HG03097 (cell line): ENCODE measurements around the gene MTRF1.

Source experiments
- ATAC-seq: cut with Tn5 transposase; IDR thresholded peaks from one replicate; pipeline ENCODE4 v1.9.1; 2021; ENCODE audit not compliant: unreplicated experiment, low FRiP score

MTRF1 gene

DNA sequence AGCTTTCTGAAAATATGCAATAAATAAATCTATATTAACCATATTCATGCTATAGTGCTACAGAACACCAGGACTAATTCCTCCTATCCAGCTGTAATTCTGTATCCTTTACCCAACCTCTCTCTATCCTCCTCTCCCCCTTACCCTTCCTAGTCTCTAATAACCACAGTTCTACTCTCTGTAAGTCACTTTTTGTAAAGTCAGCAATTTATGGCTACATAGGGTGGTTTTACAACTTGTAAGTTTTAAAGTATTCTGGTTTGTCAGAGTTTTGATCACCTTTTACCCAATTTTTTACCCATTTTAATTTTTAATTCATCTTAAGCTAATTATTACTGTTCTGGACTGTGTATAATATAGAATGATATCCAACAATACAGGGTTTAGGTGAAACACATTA is 34.0 kb downstream of the MTRF1 start:
- no peak for ATAC-seq

DNA sequence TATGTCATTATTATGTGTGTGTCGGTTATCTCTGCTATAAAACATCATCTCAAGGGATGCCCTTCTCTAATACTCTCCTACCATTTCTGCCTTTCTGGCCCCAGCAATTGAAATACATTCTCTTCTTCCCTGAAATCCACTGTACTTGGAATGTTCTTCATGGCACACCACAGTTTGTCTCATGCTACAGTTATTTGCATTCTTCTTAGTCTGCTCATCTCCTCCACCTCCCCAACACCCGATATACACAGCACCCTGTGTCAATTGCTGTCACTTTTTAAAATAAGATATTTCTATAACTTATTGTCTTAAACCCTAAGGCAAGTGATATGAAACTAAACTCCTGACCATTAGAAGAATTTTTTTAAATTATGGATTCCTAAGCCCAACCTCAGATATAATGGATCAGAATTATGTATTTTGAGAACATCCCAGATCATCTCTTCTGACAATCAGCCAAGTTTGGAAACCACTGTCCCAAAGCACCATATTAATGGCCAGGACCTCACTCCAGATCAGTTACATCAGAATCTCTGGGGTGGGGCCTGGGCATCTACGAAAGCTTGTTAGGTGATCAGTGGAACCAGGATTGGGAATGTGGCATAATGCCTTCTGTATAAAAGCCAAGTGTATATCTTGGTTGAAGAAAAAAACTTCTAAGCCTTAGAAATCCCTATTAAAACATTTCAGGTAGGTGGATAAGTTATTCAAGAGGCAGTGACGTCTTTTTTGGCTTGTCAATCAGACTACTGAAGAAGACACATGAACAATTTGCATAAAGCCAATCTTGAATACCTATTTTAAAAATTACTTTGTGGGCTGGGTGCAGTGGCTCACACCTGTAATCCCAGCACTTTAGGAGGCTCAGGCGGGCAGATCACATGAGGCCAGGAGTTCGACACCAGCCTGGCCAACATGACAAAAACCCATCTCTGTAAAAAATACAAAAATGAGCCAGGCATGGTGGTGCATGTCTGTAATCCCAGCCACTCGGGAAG is 39.0 kb downstream of the MTRF1 start:
- no peak for ATAC-seq

DNA sequence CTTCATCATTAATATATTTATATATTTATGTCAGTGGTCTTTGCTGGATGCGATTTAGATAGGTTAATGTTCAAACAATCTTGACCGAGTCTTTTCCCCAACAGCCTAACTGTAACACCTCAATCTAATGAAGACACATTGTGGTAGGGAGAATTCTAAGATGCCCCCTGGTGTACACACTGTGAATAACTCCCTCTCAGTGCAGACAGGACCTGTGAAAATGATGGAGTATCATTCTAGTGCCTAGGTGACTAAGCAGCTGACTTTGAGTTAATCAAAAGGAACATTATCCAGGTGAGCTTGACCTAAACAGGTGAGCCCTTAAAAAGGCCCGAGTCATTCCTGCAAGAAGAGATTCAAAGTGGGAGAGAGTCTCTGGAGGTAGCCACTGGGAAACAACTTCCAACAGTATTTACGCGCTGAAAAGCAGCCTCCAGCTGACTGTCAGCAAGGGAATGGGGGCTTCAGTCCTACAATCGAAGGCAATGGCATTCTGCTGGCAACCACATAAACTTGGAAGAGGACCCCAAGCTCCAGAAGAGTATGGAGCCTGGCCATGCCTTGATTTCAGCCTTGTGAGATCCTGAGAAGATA is 41.0 kb downstream of the MTRF1 start:
- no peak for ATAC-seq

DNA sequence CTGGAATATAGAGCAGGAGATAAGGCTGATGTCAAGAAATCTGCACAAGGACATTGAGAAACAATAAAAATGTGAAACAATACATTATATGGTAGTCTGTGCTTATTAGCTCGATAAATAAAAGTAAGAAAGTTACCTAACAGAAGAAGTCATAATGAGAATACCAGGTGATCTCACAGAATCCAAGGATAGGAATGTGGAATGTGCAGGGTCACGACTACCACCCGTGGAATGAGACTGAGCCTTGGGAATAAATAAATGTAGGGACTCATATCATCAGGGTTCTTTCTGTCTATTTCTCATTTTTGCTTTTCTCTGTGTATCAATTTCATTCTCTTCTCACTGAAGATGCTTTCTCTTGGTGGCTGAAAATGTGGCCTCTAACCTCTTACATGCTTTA is 43.0 kb downstream of the MTRF1 start:
- no peak for ATAC-seq

DNA sequence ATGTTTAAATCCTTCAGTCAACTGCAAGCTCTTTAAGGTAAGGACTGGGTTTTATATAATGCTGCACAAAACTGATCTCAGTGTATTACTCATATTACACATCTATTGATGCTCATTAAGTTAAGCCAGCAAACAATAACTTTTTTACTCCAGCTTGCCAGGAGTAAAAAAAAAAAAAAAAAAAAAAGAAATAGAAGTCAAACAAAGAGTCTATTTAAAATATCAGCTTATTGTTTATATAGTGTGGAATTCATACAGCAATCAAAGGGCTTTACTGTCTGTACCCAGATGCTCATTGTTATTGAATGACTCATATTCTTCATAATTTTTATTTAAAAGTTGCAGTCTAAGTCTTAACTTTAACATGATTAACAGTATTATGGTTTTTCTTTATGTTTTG is 47.2 kb downstream of the MTRF1 start:
- ATAC-seq, result no peak

DNA sequence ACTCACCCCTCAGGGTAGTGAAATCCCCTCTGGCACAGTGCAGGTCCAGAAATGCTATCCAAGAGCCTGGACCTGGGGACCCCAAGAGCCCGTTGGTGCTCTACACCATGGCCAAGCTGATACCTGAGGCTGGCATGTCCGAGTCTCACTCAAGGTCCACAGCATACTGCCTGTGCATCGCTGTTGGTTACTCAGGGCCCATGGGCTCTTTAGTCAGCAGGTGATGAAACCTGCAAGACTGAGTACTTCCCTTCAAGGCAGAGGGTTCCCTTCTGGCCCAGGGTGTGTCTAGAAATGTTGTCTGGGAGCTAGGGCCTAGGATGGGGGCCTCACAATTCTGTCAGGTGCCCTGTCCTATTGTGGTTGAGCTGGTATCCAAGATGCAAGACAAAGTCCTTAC is 49.5 kb downstream of the MTRF1 start:
- ATAC-seq, result no peak

DNA sequence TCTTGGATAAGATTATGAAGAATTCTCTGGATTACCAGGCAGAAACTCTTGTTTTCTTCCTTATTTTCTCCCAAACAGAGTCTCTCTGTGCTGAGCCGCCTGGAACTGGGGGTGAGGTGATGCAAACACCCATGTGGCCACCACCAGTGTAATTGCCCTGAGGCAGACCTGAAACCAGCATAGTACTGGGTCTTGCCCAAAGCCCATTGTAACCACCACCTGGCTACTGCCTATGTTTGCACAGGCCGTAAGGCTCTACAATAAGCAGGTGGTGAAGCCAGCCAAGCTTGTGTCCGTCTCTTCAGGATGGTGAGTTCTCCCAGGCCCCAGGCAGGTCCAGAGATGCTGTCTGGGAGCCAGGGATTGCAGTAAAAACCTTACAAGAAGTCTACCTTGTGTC is 50.1 kb downstream of the MTRF1 start:
- ATAC-seq, result no peak

DNA sequence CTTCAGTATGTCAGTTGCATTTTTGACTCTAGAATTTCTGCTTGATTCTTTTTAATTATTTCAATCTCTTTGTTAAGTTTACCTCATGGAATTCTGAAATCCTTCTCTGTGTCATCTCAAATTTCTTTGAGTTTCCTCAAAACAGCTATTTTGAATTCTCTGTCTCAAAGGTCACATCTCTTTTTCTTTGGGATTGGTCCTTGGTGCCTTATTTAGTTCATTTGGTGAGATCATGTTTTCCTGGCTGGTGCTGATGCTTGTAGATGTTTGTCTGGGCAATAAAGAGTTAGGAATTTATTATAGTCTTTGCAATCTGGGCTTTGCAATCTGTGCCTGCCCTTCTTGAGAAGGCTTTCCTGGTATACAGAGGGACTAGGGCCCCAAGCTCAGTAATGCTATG is 50.5 kb downstream of the MTRF1 start:
- ATAC-seq, result no peak

DNA sequence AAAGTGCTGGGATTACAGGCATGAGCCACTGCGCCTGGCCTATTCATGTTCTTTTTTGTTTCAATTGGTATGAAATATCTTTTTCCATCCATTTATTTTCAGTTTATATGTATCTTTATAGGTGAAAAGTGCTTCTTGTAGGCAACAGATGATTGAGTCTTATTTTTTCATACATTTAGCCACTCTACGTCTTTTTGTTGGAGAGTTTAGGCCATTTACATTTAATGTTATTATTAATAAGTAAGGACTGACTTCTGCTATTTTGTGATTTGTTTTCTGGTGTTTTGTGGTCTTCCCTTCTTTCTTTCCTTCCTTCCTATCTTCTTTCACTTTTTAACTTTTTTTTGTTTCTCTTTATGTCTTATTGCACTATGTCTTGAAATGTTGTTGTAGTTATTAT is 52.3 kb downstream of the MTRF1 start:
- no peak for ATAC-seq

DNA sequence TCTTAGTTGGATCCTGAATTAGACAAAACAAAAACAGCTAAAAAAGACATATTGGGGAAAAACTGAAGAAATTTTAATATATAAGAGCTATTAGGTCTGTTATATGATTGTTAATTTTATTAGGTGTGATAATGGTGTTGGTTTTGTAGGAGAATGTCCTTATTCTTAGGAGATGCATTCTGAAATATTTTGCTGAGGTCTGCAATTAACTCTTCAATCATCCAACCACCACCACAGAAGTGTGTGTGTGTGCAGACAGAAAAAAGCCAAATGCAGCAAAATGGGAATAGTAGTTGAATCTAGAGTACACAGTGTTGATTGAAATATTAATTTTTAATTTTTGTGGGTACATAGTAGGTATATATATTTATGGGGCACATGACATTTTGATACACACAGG is 56.9 kb downstream of the MTRF1 start:
- ATAC-seq, result no peak

DNA sequence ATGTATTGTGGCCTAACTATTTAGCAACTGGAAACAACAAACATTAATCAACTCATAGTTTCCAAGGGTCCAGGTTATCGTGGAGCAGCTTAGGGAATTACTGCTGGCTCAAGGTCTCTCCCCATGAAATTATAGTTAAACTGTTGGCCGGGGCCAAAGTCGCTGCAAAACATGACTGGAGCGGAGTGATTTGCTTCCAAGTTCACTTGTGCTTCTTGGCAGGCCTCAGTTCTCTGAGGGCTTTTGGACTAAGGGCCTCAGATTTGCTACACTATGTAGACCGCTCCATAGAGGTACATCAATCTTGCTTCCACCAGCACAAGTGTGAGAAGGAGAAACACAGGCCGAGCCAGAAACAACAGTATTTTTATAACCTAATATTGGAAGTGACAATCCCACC is 59.6 kb downstream of the MTRF1 start:
- ATAC-seq, result no peak

DNA sequence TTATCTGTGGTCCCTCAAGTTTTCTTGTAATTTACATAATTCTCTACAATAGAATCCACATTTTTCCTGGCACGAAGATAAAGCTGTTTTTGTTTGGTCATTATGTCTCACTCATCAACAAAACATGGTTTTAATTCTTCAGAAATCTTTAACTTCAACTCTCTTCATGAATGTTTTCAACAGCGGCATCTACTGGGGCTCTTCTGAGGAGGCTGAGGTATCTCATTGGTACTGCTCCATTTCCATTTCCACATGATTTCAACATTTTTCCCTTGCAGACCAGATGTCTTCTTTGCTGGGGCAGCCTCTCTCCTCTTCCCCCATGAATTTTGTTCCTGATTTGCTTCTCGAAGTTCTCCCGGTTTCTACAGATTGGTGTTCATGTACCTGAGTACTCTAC is 63.2 kb downstream of the MTRF1 start:
- no peak for ATAC-seq

DNA sequence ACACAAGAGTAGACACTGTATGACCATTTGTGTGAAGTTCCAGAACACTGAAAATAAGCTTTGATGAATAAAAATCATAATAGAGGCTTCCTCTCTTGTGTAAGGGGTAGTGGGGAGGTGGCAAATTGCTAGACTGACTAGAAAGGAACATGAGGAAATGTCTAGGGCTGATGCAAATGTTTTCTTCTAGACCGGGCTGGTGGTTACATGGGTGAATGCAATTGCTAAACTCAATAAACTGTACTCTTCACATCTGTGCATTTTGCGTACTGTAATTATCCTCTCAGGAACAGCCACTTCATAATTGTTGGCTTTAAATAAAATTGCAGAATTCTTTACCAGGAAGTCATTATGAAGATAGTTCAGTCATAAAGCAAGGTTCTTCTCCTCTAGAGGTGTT is 63.9 kb downstream of the MTRF1 start:
- ATAC-seq, result peak; percentile 52

DNA sequence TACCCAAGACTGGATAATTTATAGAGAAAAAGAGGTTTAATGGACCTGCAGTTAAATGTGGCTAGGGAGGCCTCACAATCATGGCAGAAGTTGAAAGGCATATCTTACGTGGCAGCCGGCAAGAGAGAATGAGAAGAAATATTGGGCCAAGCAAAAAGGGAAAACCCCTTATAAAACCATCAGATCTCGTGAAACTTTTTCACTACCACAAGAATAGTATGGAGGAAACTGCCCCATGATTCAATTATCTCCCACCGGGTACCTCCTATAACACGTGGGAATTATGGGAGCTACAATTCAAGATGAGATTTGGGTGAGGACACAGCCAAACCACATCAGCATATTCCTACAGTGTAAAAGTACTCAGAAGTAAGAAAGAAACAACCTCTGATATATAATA is 64.3 kb downstream of the MTRF1 start:
- ATAC-seq, result no peak

DNA sequence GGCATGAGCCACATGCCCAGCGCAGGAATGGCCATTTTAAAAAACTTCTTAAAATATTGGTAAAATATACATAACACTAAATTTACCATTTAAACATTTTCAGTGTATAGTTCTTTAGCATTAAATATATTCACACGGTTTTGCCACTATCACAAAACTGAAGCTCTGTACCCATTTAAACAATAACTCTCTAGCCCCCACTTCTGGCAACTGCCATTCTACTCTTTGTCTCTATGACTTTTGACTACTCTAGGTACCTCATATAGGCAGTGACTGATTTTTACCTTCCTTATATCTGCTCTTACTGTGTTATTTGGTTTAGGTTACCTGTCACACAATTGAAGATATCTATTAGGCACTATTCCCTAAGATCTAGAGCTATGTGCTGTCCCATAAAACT is 66.8 kb downstream of the MTRF1 start:
- ATAC-seq, result no peak

DNA sequence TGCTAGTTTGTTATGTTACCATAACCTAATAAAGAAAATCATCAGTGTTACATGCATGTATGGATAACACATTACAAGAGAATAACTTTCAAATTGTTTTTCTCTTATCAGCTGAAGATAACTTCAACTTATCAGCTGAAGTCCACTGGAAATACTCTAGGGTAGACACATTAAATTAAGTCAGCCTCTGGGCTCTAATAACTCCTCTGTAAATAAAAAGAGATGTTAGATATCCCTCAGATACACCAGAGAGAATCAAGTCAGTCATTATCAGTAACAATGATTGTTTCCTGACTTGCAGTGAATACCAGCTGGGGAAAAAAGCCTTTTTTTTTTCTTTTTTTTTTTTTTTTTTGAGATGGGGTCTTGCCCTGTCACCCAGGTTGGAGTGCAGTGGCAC is 67.4 kb downstream of the MTRF1 start:
- ATAC-seq, result no peak

DNA sequence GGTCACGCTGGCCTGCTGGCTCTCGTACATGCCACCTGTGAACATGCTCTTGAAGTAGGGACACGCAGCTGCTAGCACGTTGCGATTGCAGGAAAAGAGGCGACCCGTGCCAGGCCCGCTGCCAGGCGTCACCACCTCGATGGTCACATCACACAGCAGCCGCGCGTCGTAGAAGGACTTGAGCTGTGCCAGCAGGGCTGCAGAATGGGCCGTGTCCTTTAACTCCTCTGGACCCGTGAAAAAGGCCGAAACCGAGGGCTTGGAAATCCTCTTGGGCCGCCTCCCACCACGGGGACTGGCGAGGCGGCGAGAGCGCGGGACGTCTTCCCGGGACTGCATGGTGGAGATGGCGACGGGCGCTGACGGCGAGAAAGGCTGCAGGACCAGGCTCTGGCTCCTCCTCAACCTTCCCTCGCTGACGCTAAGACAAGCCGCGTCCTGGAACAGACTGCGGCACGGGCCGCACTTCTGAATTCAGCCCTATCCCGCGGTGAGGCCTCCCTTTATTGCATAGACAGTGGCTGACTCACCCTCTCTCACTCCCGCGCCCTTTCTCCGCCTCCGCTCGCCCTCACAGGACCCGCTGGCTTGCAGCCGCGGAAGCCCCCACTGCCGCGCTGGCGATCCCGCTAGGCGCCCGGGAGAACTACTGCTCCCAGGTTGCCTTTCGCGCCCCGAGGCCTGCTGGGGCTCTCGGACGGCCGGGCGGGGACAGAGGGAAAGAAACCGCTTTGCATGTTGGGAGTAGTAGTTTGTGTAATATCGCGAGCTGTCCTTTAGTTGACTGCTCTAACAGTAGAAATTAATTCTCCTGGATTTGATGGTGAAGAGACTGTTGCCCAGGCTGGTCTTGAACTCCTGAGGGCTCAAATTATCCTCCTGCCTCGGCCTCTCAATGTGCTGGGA is 69.2 kb downstream of the MTRF1 start, which contains the start of gene KBTBD7:
KBTBD7 (minus strand) TSS at position 651 of the 906 bp plus-strand sequence; CDS start at position 339, 312 bp downstream.
- ATAC-seq, result peak; percentile 90

DNA sequence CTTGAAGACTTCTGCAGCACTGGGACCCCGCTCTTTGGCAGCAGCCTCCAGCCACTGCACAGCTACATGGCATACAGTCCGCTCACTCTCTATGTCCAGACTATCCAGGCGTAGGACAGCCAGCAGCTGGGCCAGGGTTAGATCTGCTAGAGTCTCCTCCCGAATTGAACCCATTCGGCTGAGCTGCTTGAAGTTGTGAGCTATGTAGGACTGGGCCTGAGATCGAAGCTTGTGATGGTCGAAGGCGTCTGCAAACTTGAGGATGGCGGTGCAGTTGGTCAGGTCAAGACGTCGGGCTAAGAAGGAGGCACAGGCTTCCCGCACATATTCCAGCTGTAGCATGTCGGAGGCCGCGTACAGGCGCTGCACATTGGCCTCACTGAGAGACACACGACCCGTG is 69.9 kb downstream of the MTRF1 start:
- ATAC-seq, result no peak

DNA sequence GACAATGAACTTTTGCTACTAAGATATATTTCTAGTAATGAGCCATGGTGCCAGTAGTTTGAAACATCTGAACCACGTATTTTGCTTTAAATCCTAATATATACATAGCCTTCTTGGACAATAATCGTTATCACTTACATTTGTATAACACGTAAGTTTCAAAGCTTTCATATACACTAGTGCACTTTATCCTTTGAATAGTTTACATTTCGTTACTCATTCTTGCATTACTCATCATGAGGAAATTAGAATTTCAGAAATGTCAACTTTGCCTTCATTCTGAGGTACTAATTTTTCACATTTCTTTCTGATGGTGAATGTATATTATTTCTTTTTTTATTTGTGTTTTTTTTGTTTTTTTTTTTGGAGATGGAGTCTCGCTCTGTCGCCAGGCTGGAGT is 74.8 kb downstream of the MTRF1 start:
- ATAC-seq, result no peak

DNA sequence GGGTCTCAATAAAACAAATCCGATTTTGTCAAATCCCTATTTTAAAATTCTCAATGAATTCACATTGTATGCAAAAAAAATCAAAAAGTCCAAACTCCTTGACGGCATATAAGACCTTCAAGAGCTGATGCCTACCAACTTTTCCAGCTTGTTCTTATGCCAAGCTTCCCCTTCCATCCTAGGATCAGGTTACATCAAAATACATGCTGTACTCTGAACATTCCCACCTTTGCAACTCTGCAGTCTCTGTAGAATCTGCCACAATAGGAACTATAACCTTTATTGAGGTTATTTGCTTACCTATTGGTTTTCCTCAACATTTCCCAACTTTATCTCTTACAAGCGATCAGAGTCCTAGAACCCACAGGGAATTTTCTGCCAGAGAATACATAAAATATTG is 76.9 kb downstream of the MTRF1 start:
- ATAC-seq, result no peak

DNA sequence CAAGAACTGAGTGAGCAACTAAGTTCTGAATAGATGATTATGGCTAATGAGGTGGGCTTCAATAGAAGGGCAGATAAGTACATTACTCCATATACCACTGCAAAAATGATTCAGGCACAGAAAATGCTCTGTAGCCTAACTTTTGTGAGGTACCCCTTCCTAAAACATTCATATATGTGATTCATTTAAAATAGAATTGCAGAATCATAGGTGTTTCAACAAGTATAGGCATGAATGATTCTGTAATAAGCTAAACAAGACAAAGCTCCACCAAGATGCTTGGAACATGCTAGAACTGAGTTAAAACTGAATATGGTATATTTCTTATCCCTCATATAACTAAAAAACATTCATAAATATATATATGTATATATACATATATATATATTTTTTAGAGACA is 81.1 kb downstream of the MTRF1 start:
- no peak for ATAC-seq
